Prostate gland (tissue), 2 donors: ENCODE data around the gene PEAK1. TPM values are rescaled to one million over a fixed set of nuclear protein-coding genes. Genes with fewer than 3 reads are reported as not detected.

Experiments used
- DNase-seq: peaks from one replicate; pipeline ENCODE4 v3.0.0-alpha.2; 2019; ENCODE audit warnings: low spot score
- H3K27ac ChIP-seq, 2 donors: fragments of 200-600 bp; sonication (generic); 2 replicates each; pipeline ENCODE4 v1.5.1; 2017 to 2019
- H3K27me3 ChIP-seq: fragments of 200-600 bp; sonication (generic); replicated peaks from 2 replicates; pipeline ENCODE4 v1.5.1; 2019; ENCODE audit not compliant: insufficient read depth
- H3K36me3 ChIP-seq, 2 donors: fragments of 200-600 bp; sonication (generic); 1 replicate in 1 of 2; 2 replicates in 1 of 2; pipeline versions ENCODE4 v1.5.1 to v1.8.1; 2017 to 2019
- H3K4me1 ChIP-seq: fragments of 200-600 bp; sonication (generic); replicated peaks from 2 replicates; pipeline ENCODE4 v1.5.1; 2019
- H3K4me3 ChIP-seq, 2 donors: fragments of 200-600 bp; sonication (generic); 2 replicates each; pipeline ENCODE4 v1.5.1; 2017 to 2019
- H3K9me3 ChIP-seq: fragments of 200-600 bp; sonication (generic); 2 replicates; pipeline ENCODE4 v1.5.1; 2017
- CTCF ChIP-seq, 4 experiments: fragments of 200-600 bp in 2 of 4; fragments of 450-650 bp in 2 of 4; sonication (generic) in 2 of 4; IDR thresholded peaks; 1 replicate in 3 of 4; 2 replicates in 1 of 4; pipeline ENCODE4 v1.5.1; 2016 to 2019; ENCODE audit warnings: antibody characterized with exemption in 4 of 4, mild to moderate bottlenecking in 2 of 4, moderate library complexity in 2 of 4
- POLR2A ChIP-seq: fragments of 450-650 bp; IDR thresholded peaks from one replicate; pipeline ENCODE4 v1.6.1; 2016; ENCODE audit warnings: antibody characterized with exemption, mild to moderate bottlenecking
- POLR2AphosphoS5 ChIP-seq: sonication (generic); formaldehyde crosslinking; IDR thresholded peaks from one replicate; pipeline ENCODE4 v1.6.1; 2017; ENCODE audit warnings: antibody characterized with exemption
- WGBS: methylation state at CpG from one replicate; pipeline ENCODE4 v1.1.5; 2018; 5-methylcytosine and 5-hydroxymethylcytosine counted together
- intact Hi-C: fragments of 100-400 bp; cut with DNase I; formaldehyde crosslinking; loops from one replicate; pipeline ENCODE4 v1.14.2; 2022
- total RNA-seq, 2 donors: library from RNA; depleted of rRNA; stranded (reverse); fragments of >200 nt; gene quantifications; one replicate each; pipeline ENCODE4 v1.1.0, GENCODE V29; 2016

Gene PEAK1
- total RNA-seq, 2 donors from 2014 or later, result 11.3 to 108 TPM

GRCh38 chr15:77107531-77108355 is 312.2 kb downstream of the PEAK1 start:
- 39% methylated on average over 9 of the region's 9 CpGs for WGBS
- intact Hi-C loops, result no loop called here
- TF ChIP-seq CTCF (IDR thresholded peaks at IDR 0.05) (peak in 3 of 4 experiments; percentile 42 to 59 (median 54)), POLR2A (no peak), POLR2AphosphoS5 (no peak)
- no peaks in the 10 kb centered on the region for H3K27me3 ChIP-seq
- peak; percentile 52 for DNase-seq
- no peaks in the 10 kb centered on the region for H3K36me3 ChIP-seq
- H3K27ac ChIP-seq, result no peak overlapping the region
- no peaks in the 10 kb centered on the region for H3K9me3 ChIP-seq
- no peaks in the 10 kb centered on the region for H3K4me1 ChIP-seq
- no peak overlapping the region for H3K4me3 ChIP-seq

GRCh38 chr15:77107068-77107467 is 312.8 kb downstream of the PEAK1 start:
- Histone ChIP-seq H3K27ac (no peak overlapping the region), H3K27me3 (no peaks in the 10 kb centered on the region), H3K4me3 (no peak overlapping the region), H3K36me3 (no peaks in the 10 kb centered on the region), H3K9me3 (no peaks in the 10 kb centered on the region), H3K4me1 (no peaks in the 10 kb centered on the region)
- DNase-seq, result no peak
- 67% methylated on average over 2 of the region's 2 CpGs for WGBS
- intact Hi-C loops, result no loop called here
- TF ChIP-seq POLR2AphosphoS5, result no peak
- TF ChIP-seq CTCF (IDR thresholded peaks at IDR 0.05), result no peak
- TF ChIP-seq POLR2A, result no peak

GRCh38 chr15:77104155-77104554 is 315.7 kb downstream of the PEAK1 start:
- intact Hi-C loops, result no loop called here
- Histone ChIP-seq H3K27me3 (no peaks in the 10 kb centered on the region), H3K27ac (no peak overlapping the region), H3K4me3 (no peak overlapping the region), H3K36me3 (no peaks in the 10 kb centered on the region), H3K4me1 (no peaks in the 10 kb centered on the region), H3K9me3 (no peaks in the 10 kb centered on the region)
- WGBS, result 87% methylated on average over 3 of the region's 3 CpGs
- no peak for DNase-seq
- no peak for TF ChIP-seq CTCF (IDR thresholded peaks at IDR 0.05)
- no peak for TF ChIP-seq POLR2A
- no peak for TF ChIP-seq POLR2AphosphoS5

GRCh38 chr15:77099741-77100463 is 320.0 kb downstream of the PEAK1 start:
- Histone ChIP-seq H3K27ac (no peak overlapping the region), H3K4me3 (no peak overlapping the region), H3K27me3 (no peaks in the 10 kb centered on the region), H3K4me1 (no peaks in the 10 kb centered on the region), H3K36me3 (no peaks in the 10 kb centered on the region), H3K9me3 (no peaks in the 10 kb centered on the region)
- intact Hi-C loops, result no loop called here
- TF ChIP-seq CTCF (IDR thresholded peaks at IDR 0.05), result no peak
- TF ChIP-seq POLR2A, result no peak
- TF ChIP-seq POLR2AphosphoS5, result no peak
- 90% methylated on average over 4 of the region's 4 CpGs for WGBS
- no peak for DNase-seq
